HepG2 (cell line): ENCODE data around the gene NEK11. TPM values are rescaled to one million over a fixed set of nuclear protein-coding genes. Genes with fewer than 3 reads are reported as not detected.
A peak's percentile ranks its signal among the peaks of the same experiment; 100 is the strongest.

Experiments used
- CBFB ChIP-seq: sonication (generic); formaldehyde crosslinking; IDR thresholded peaks from 2 replicates; pipeline ENCODE4 v1.4.0; 2020; ENCODE audit warnings: missing genetic modification reagents
- GABPB1 ChIP-seq: IDR thresholded peaks from 2 replicates; pipeline ENCODE4 v1.6.1; 2016; ENCODE audit warnings: mild to moderate bottlenecking, missing genetic modification reagents, moderate library complexity, missing compliant biosample characterization
- HDAC2 ChIP-seq: sonication (generic); formaldehyde crosslinking; IDR thresholded peaks from 2 replicates; pipeline ENCODE4 v1.4.0; 2020; ENCODE audit warnings: missing genetic modification reagents
- HNRNPK ChIP-seq: fragments of 200-400 bp; formaldehyde crosslinking; IDR thresholded peaks from 2 replicates; pipeline ENCODE4 v1.6.1; 2018; ENCODE audit warnings: low read length, low read depth, moderate library complexity, mild to moderate bottlenecking; ENCODE audit not compliant: poor library complexity, severe bottlenecking
- HOXA3 ChIP-seq: sonication (generic); formaldehyde crosslinking; IDR thresholded peaks from 2 replicates; pipeline ENCODE4 v1.5.0; 2020; ENCODE audit warnings: missing genetic modification reagents
- KLF9 ChIP-seq: IDR thresholded peaks from 2 replicates; pipeline ENCODE4 v1.6.1; 2016; ENCODE audit warnings: low read depth
- MTA1 ChIP-seq: sonication (generic); formaldehyde crosslinking; IDR thresholded peaks from 2 replicates; pipeline ENCODE4 v1.4.0; 2020; ENCODE audit warnings: missing genetic modification reagents, mild to moderate bottlenecking, borderline replicate concordance
- NONO ChIP-seq, 2 experiments: fragments of 450-650 bp in 1 of 2; sonication (generic) in 1 of 2; formaldehyde crosslinking in 1 of 2; IDR thresholded peaks in 1 of 2; conservative IDR thresholded peaks in 1 of 2; 2 replicates each; pipeline versions ENCODE4 v1.6.1 to v1.8.0; 2017 to 2022; ENCODE audit warnings: mild to moderate bottlenecking in 1 of 2, missing genetic modification reagents in 1 of 2, moderate library complexity in 1 of 2
- RELA ChIP-seq: sonication (generic); formaldehyde crosslinking; IDR thresholded peaks from 2 replicates; pipeline ENCODE4 v1.4.0; 2020; ENCODE audit warnings: missing genetic modification reagents
- SIN3B ChIP-seq: fragments of 150-350 bp; IDR thresholded peaks from 2 replicates; pipeline ENCODE4 v1.6.1; 2014; ENCODE audit warnings: low read length
- SP5 ChIP-seq: IDR thresholded peaks from 2 replicates; pipeline ENCODE4 v1.6.1; 2016; ENCODE audit warnings: low read depth, borderline replicate concordance
- TEF ChIP-seq: sonication (generic); formaldehyde crosslinking; IDR thresholded peaks from 2 replicates; pipeline ENCODE4 v1.5.0; 2020; ENCODE audit warnings: missing genetic modification reagents
- ZBTB46 ChIP-seq: sonication (generic); formaldehyde crosslinking; IDR thresholded peaks from 2 replicates; pipeline ENCODE4 v1.4.0; 2020; ENCODE audit warnings: mild to moderate bottlenecking, missing genetic modification reagents, borderline replicate concordance
- ZC3H13 ChIP-seq: sonication (generic); formaldehyde crosslinking; IDR thresholded peaks from 2 replicates; pipeline ENCODE4 v1.8.1; 2023; ENCODE audit warnings: mild to moderate bottlenecking, missing genetic modification reagents, moderate library complexity
- ZFX ChIP-seq: sonication (generic); formaldehyde crosslinking; IDR thresholded peaks from 2 replicates; pipeline ENCODE4 v1.4.0; 2020; ENCODE audit warnings: mild to moderate bottlenecking, low read depth, missing genetic modification reagents, moderate library complexity
- ZNF510 ChIP-seq: sonication (generic); formaldehyde crosslinking; IDR thresholded peaks from 2 replicates; pipeline ENCODE4 v1.4.0; 2020; ENCODE audit warnings: low read depth, mild to moderate bottlenecking, missing genetic modification reagents
- ZNF552 ChIP-seq: sonication (generic); formaldehyde crosslinking; IDR thresholded peaks from 2 replicates; pipeline ENCODE4 v1.9.0; 2022; ENCODE audit warnings: missing genetic modification reagents, mild to moderate bottlenecking, borderline replicate concordance
- ZNF704 ChIP-seq: sonication (generic); formaldehyde crosslinking; IDR thresholded peaks from 2 replicates; pipeline ENCODE4 v1.8.1; 2023; ENCODE audit warnings: mild to moderate bottlenecking, inconsistent platforms, moderate library complexity, missing genetic modification reagents, borderline replicate concordance
- ZNF747 ChIP-seq: sonication (generic); formaldehyde crosslinking; IDR thresholded peaks from 2 replicates; pipeline ENCODE4 v1.8.1; 2023; ENCODE audit warnings: missing genetic modification reagents, mild to moderate bottlenecking, borderline replicate concordance
- polyA plus RNA-seq, 8 experiments: library from polyadenylated mRNA; depleted of rRNA in 3 of 8; stranded (reverse) in 7 of 8; unstranded in 1 of 8; fragments of >200 nt; fragmentation: Illumina TruSeq in 4 of 8; extraction: Trizol in 4 of 8; gene quantifications; 2 replicates each; pipeline versions ENCODE4 v1.2.1 to v1.2.3, GENCODE V29; 2011 to 2016; ENCODE audit warnings: low read depth in 4 of 8, missing spikeins in 1 of 8, mixed read lengths in 1 of 8; ENCODE audit not compliant: insufficient read depth in 1 of 8
- total RNA-seq, 5 experiments: library from RNA; depleted of rRNA; stranded (reverse); fragments of >200 nt; fragmentation: Illumina TruSeq; extraction: Trizol; gene quantifications; 2 replicates each; pipeline ENCODE4 v1.2.3, GENCODE V29; 2016; ENCODE audit warnings: low read depth in 1 of 5
- TF ChIP-seq, protein P1 (sequence below): sonication (generic); formaldehyde crosslinking; conservative IDR thresholded peaks from 2 replicates; pipeline ENCODE4 v1.5.0; 2020; ENCODE audit warnings: missing genetic modification reagents
- TF ChIP-seq, protein P2 (sequence below): sonication (generic); formaldehyde crosslinking; IDR thresholded peaks from 2 replicates; pipeline ENCODE4 v1.8.0; 2022; ENCODE audit warnings: missing genetic modification reagents, mild to moderate bottlenecking, moderate library complexity, borderline replicate concordance

NEK11 gene
- total and polyA plus RNA-seq, 2 of the 13 experiments (the other 11 are each of a cell fraction or from before 2014, with no cell fraction given) = 0.95 to 2.2 TPM

DNA sequence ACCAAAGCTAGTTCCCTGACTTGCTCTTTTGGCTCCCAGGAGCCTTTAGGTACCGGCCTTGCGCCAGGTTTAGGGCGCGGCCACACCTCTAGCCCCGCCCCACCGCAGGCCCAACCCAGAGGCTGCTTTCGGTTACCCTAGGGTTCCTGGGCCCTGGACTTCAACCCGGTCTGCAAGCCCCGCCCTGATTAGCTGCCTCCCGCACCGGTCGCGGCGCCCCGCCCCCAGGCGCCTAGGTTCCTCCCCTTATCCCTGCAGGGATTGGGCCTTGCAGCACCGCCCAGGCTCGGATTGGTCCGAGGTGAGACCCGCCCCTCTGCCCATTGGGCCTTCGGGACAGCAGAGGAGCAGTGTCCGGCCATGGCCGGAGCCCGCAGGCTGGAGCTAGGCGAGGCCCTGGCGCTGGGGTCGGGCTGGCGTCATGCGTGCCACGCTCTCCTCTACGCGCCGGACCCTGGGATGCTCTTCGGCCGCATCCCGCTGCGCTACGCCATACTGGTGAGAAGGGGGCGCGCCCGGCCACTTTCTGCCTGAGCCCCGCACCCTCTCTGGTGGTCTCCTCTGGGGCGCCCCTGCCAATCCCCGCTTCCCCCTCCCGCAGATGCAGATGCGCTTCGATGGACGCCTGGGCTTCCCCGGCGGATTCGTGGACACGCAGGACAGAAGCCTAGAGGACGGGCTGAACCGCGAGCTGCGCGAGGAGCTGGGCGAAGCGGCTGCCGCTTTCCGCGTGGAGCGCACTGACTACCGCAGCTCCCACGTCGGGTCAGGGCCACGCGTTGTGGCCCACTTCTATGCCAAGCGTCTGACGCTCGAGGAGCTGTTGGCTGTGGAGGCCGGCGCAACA is 355.0 kb downstream of the NEK11 start, which contains the start of gene NUDT16 (continued):
- TF ChIP-seq, protein P1, sequence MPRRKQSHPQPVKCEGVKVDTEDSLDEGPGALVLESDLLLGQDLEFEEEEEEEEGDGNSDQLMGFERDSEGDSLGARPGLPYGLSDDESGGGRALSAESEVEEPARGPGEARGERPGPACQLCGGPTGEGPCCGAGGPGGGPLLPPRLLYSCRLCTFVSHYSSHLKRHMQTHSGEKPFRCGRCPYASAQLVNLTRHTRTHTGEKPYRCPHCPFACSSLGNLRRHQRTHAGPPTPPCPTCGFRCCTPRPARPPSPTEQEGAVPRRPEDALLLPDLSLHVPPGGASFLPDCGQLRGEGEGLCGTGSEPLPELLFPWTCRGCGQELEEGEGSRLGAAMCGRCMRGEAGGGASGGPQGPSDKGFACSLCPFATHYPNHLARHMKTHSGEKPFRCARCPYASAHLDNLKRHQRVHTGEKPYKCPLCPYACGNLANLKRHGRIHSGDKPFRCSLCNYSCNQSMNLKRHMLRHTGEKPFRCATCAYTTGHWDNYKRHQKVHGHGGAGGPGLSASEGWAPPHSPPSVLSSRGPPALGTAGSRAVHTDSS (CRISPR knock-in tag) = no peak
- peak; percentile 85 for TF ChIP-seq GABPB1 (CRISPR knock-in tag)
- peak; percentile 52 for TF ChIP-seq CBFB
- TF ChIP-seq, protein P2, sequence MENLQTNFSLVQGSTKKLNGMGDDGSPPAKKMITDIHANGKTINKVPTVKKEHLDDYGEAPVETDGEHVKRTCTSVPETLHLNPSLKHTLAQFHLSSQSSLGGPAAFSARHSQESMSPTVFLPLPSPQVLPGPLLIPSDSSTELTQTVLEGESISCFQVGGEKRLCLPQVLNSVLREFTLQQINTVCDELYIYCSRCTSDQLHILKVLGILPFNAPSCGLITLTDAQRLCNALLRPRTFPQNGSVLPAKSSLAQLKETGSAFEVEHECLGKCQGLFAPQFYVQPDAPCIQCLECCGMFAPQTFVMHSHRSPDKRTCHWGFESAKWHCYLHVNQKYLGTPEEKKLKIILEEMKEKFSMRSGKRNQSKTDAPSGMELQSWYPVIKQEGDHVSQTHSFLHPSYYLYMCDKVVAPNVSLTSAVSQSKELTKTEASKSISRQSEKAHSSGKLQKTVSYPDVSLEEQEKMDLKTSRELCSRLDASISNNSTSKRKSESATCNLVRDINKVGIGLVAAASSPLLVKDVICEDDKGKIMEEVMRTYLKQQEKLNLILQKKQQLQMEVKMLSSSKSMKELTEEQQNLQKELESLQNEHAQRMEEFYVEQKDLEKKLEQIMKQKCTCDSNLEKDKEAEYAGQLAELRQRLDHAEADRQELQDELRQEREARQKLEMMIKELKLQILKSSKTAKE (CRISPR knock-in tag) = no peak
- no peak for TF ChIP-seq ZNF552
- peak; percentile 72; the same call in 1 of the 2 replicates for TF ChIP-seq ZNF747 (CRISPR knock-in tag)
- 0 out of 2 replicates have a peak, but pooled peaks have one; percentile 12 for TF ChIP-seq SP5 (CRISPR knock-in tag)
- TF ChIP-seq SIN3B = no peak
- no peak for TF ChIP-seq NONO (IDR thresholded peaks at IDR 0.05)
- TF ChIP-seq NONO (CRISPR knock-in tag; conservative IDR thresholded peaks at IDR 0.05) = peak; percentile 86
- no peak; the same call in 1 of the 2 replicates for TF ChIP-seq ZNF510 (CRISPR knock-in tag)
- TF ChIP-seq HNRNPK = peak; percentile 36
- no peak for TF ChIP-seq RELA
- no peak for TF ChIP-seq ZC3H13 (CRISPR knock-in tag)
- TF ChIP-seq HDAC2 (CRISPR knock-in tag) = no peak
- 0 out of 2 replicates have a peak, but pooled peaks have one; percentile 22 for TF ChIP-seq KLF9 (CRISPR knock-in tag)
- TF ChIP-seq ZFX (CRISPR knock-in tag) = peak; percentile 86
- TF ChIP-seq HOXA3 = peak; percentile 64; the same call in 1 of the 2 replicates
- TF ChIP-seq ZNF704 (CRISPR knock-in tag) = peak; percentile 77; the same call in 1 of the 2 replicates
- TF ChIP-seq ZBTB46 (CRISPR knock-in tag) = no peak
- TF ChIP-seq MTA1 (CRISPR knock-in tag) = peak; percentile 40; the same call in 1 of the 2 replicates
- TF ChIP-seq TEF = 0 out of 2 replicates have a peak, but pooled peaks have one; percentile 18
